ENCODE measurements around the gene PLD2. TPM values are rescaled to one million over a fixed set of nuclear protein-coding genes. Genes with fewer than 3 reads are reported as not detected.
A peak's percentile ranks its signal among the peaks of the same experiment; 100 is the strongest.

Gene PLD2
- total and polyA plus RNA-seq, 9 of the 15 experiments (the other 6 are each of a cell fraction or from before 2014, with no cell fraction given) = 0.20 to 7.5 (median 3.3) TPM

- TF ChIP-seq, protein P1, sequence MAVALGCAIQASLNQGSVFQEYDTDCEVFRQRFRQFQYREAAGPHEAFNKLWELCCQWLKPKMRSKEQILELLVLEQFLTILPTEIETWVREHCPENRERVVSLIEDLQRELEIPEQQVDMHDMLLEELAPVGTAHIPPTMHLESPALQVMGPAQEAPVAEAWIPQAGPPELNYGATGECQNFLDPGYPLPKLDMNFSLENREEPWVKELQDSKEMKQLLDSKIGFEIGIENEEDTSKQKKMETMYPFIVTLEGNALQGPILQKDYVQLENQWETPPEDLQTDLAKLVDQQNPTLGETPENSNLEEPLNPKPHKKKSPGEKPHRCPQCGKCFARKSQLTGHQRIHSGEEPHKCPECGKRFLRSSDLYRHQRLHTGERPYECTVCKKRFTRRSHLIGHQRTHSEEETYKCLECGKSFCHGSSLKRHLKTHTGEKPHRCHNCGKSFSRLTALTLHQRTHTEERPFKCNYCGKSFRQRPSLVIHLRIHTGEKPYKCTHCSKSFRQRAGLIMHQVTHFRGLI (CRISPR knock-in tag; IDR thresholded peaks at IDR 0.05) = no peak
- peak; percentile 55 for TF ChIP-seq CEBPB (tag; IDR thresholded peaks at IDR 0.05)
- 0 out of 2 replicates have a peak, but pooled peaks have one; percentile 32 for TF ChIP-seq CEBPG (CRISPR knock-in tag; IDR thresholded peaks at IDR 0.05)
- no peak for TF ChIP-seq CEBPG (tag; conservative IDR thresholded peaks at IDR 0.05 in 1 of 2, IDR thresholded peaks at IDR 0.05 in 1 of 2)
- peak in 1 of 2 experiments; percentile 96; a peak in 2 of 4 replicates for TF ChIP-seq TEAD1 (CRISPR knock-in tag; IDR thresholded peaks at IDR 0.05)
- TF ChIP-seq, protein P2, sequence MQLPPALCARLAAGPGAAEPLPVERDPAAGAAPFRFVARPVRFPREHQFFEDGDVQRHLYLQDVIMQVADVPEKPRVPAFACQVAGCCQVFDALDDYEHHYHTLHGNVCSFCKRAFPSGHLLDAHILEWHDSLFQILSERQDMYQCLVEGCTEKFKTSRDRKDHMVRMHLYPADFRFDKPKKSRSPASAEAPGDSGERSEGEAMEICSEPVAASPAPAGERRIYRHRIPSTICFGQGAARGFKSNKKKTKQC (CRISPR knock-in tag; IDR thresholded peaks at IDR 0.05) = peak; percentile 62; the same call in 1 of the 2 replicates
- no peak for TF ChIP-seq VEZF1 (CRISPR knock-in tag; IDR thresholded peaks at IDR 0.05)
- no peak for TF ChIP-seq RBFOX2 (IDR thresholded peaks at IDR 0.05; ENCODE audit: low read depth, low read length)
- no peak for TF ChIP-seq RCOR1 (IDR thresholded peaks at IDR 0.05; ENCODE audit: borderline replicate concordance in 1 of 2, low read depth in 2 of 2, low read length in 2 of 2)
- TF ChIP-seq ZNF3 (CRISPR knock-in tag; IDR thresholded peaks at IDR 0.05) = no peak
- TF ChIP-seq FOXJ2 (tag; IDR thresholded peaks at IDR 0.05) = no peak
- no peak for TF ChIP-seq XRCC5 (IDR thresholded peaks at IDR 0.05; ENCODE audit: low read depth, low read length)
- no peak for TF ChIP-seq CBX2 (IDR thresholded peaks at IDR 0.05; ENCODE audit: insufficient read depth, low read length, poor library complexity, severe bottlenecking)
- TF ChIP-seq, protein P3, sequence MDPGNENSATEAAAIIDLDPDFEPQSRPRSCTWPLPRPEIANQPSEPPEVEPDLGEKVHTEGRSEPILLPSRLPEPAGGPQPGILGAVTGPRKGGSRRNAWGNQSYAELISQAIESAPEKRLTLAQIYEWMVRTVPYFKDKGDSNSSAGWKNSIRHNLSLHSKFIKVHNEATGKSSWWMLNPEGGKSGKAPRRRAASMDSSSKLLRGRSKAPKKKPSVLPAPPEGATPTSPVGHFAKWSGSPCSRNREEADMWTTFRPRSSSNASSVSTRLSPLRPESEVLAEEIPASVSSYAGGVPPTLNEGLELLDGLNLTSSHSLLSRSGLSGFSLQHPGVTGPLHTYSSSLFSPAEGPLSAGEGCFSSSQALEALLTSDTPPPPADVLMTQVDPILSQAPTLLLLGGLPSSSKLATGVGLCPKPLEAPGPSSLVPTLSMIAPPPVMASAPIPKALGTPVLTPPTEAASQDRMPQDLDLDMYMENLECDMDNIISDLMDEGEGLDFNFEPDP (CRISPR knock-in tag; IDR thresholded peaks at IDR 0.05) = no peak
- TF ChIP-seq HMG20B (CRISPR knock-in tag; IDR thresholded peaks at IDR 0.05) = no peak
- TF ChIP-seq ZBTB11 (CRISPR knock-in tag; IDR thresholded peaks at IDR 0.05) = no peak
- TF ChIP-seq ADNP (tag; IDR thresholded peaks at IDR 0.05) = no peak
- no peak for TF ChIP-seq HMG20A (CRISPR knock-in tag; conservative IDR thresholded peaks at IDR 0.05)
- no peak for TF ChIP-seq NFATC3 (IDR thresholded peaks at IDR 0.05)
- peak; percentile 51; the same call in 1 of the 2 replicates for TF ChIP-seq RAD51 (IDR thresholded peaks at IDR 0.05; ENCODE audit: borderline replicate concordance, low read depth)
These were observed 24.3 kb upstream of the PLD2 start (continued) for GRCh38 chr17:4782652-4783051.
